GM12891 (cell line): ENCODE data around the gene GDPD4.

Experiments
- PAX5 ChIP-seq: IDR thresholded peaks from 2 replicates; pipeline ENCODE4 v1.6.1; 2011; ENCODE audit warnings: low read length, moderate library complexity, mild to moderate bottlenecking; ENCODE audit not compliant: insufficient read depth, severe bottlenecking
- POLR2A ChIP-seq: IDR thresholded peaks from 2 replicates; pipeline ENCODE4 v1.6.1; 2011; ENCODE audit warnings: low read depth, low read length, control low read depth
- POLR2AphosphoS5 ChIP-seq: IDR thresholded peaks from 2 replicates; pipeline ENCODE4 v1.6.1; 2011; ENCODE audit warnings: low read depth, low read length, control low read depth
- POU2F2 ChIP-seq: IDR thresholded peaks from 2 replicates; pipeline ENCODE4 v1.6.1; 2011; ENCODE audit warnings: low read depth, mild to moderate bottlenecking, control low read depth, low read length, moderate library complexity
- SPI1 ChIP-seq: IDR thresholded peaks from 2 replicates; pipeline ENCODE4 v1.6.1; 2011; ENCODE audit warnings: low read depth, low read length, control low read depth
- TAF1 ChIP-seq: IDR thresholded peaks from 2 replicates; pipeline ENCODE4 v1.6.1; 2011; ENCODE audit warnings: low read depth, low read length, control low read depth

GRCh38 chr11:77318600-77318999 is 17.1 kb upstream of the GDPD4 start:
- TF ChIP-seq POLR2AphosphoS5, result no peak
- no peak for TF ChIP-seq POLR2A
- no peak for TF ChIP-seq SPI1
- TF ChIP-seq TAF1, result no peak
- TF ChIP-seq PAX5, result no peak
- no peak for TF ChIP-seq POU2F2
